Ascending aorta (tissue), 2 donors: ENCODE data around the gene DOCK6. TPM values are rescaled to one million over a fixed set of nuclear protein-coding genes. Genes with fewer than 3 reads are reported as not detected.

ENCODE experiments used
- DNase-seq, 2 donors: peaks; one replicate each; pipeline ENCODE4 v3.0.0-alpha.2; 2019; ENCODE audit warnings: low spot score in 2 of 2
- H3K27ac ChIP-seq, 2 donors: fragments of 200-600 bp; sonication (generic); one replicate each; pipeline ENCODE4 v1.5.1; 2016 to 2017; ENCODE audit warnings: mild to moderate bottlenecking in 1 of 2
- H3K27me3 ChIP-seq: fragments of 200-600 bp; sonication (generic); one replicate; pipeline ENCODE4 v1.5.1; 2017
- H3K36me3 ChIP-seq, 2 donors: fragments of 200-600 bp; sonication (generic); one replicate each; pipeline ENCODE4 v1.5.1; 2016
- H3K4me1 ChIP-seq, 2 donors: fragments of 200-600 bp; sonication (generic); one replicate each; pipeline ENCODE4 v1.5.1; 2016 to 2017; ENCODE audit warnings: mild to moderate bottlenecking in 1 of 2
- H3K4me3 ChIP-seq, 2 donors: fragments of 200-600 bp; sonication (generic); one replicate each; pipeline ENCODE4 v1.5.1; 2016 to 2017; ENCODE audit warnings: mild to moderate bottlenecking in 1 of 2
- H3K9me3 ChIP-seq, 2 donors: fragments of 200-600 bp; sonication (generic); one replicate each; pipeline ENCODE4 v1.5.1; 2016
- CTCF ChIP-seq, 3 experiments: fragments of 200-600 bp in 2 of 3; fragments of 450-650 bp in 1 of 3; sonication (generic) in 2 of 3; IDR thresholded peaks; one replicate each; pipeline ENCODE4 v1.5.1; 2016 to 2019; ENCODE audit warnings: antibody characterized with exemption in 3 of 3, mild to moderate bottlenecking in 1 of 3, moderate library complexity in 1 of 3
- intact Hi-C: fragments of 100-400 bp; cut with DNase I; formaldehyde crosslinking; loops from one replicate; pipeline ENCODE4 v1.15.1; 2023
- total RNA-seq: library from RNA; depleted of rRNA; stranded (reverse); fragments of >200 nt; gene quantifications from one replicate; pipeline ENCODE4 v1.1.0, GENCODE V29; 2016

Gene DOCK6
- total RNA-seq, 1 donor from 2014 or later: 140 TPM

- no peak overlapping the region for H3K4me3 ChIP-seq
- H3K36me3 ChIP-seq: peaks cover 16 to 53% of the 10 kb centered on the region in 2 donors
- no peaks in the 10 kb centered on the region for H3K27me3 ChIP-seq
- no peak for DNase-seq
- no peaks in the 10 kb centered on the region for H3K9me3 ChIP-seq
- H3K4me1 ChIP-seq: peaks cover 0 to 4% of the 10 kb centered on the region in 2 donors
- intact Hi-C loops: no loop called here
- no peak for TF ChIP-seq CTCF (IDR thresholded peaks at IDR 0.05)
- H3K27ac ChIP-seq: no peak overlapping the region
Measured at GRCh38 chr19:11240008-11240444, 22.3 kb downstream of the DOCK6 start.

GRCh38 chr19:11239377-11240000 is 22.8 kb downstream of the DOCK6 start, which contains the start of gene ANGPTL8:
TSS of gene ANGPTL8 (plus strand) at chr19:11239619. CDS start at chr19:11239638, 19 bp downstream.
- no peak within 1 kb of the TSS for H3K27ac ChIP-seq
- no peak for TF ChIP-seq CTCF (IDR thresholded peaks at IDR 0.05)
- H3K4me3 ChIP-seq: no peak within 1 kb of the TSS
- no peak for DNase-seq
- H3K36me3 ChIP-seq: peaks cover 16 to 58% of the 10 kb centered on the region in 2 donors
- intact Hi-C loops: no loop called here
- peaks cover 0 to 4% of the 10 kb centered on the region in 2 donors for H3K4me1 ChIP-seq
- H3K9me3 ChIP-seq: no peaks in the 10 kb centered on the region
- no peaks in the 10 kb centered on the region for H3K27me3 ChIP-seq

GRCh38 chr19:11238781-11239376 is 23.4 kb downstream of the DOCK6 start:
- intact Hi-C loops: no loop called here
- TF ChIP-seq CTCF (IDR thresholded peaks at IDR 0.05): no peak
- no peak overlapping the region for H3K27ac ChIP-seq
- no peaks in the 10 kb centered on the region for H3K9me3 ChIP-seq
- H3K27me3 ChIP-seq: no peaks in the 10 kb centered on the region
- H3K4me1 ChIP-seq: peaks cover 0 to 4% of the 10 kb centered on the region in 2 donors
- no peak for DNase-seq
- H3K36me3 ChIP-seq: peaks cover 19 to 60% of the 10 kb centered on the region in 2 donors
- no peak overlapping the region for H3K4me3 ChIP-seq

- H3K4me1 ChIP-seq: no peaks in the 10 kb centered on the region
- H3K4me3 ChIP-seq: no peak overlapping the region
- H3K36me3 ChIP-seq: peaks cover 19 to 68% of the 10 kb centered on the region in 2 donors
- no peak for TF ChIP-seq CTCF (IDR thresholded peaks at IDR 0.05)
- no peak for DNase-seq
- intact Hi-C loops: no loop called here
- H3K27ac ChIP-seq: no peak overlapping the region
- H3K9me3 ChIP-seq: no peaks in the 10 kb centered on the region
- H3K27me3 ChIP-seq: no peaks in the 10 kb centered on the region
Measured at GRCh38 chr19:11238041-11238440, 24.3 kb downstream of the DOCK6 start.

GRCh38 chr19:11237321-11237720 is 25.0 kb downstream of the DOCK6 start:
- Histone ChIP-seq H3K9me3 (no peaks in the 10 kb centered on the region), H3K4me1 (no peaks in the 10 kb centered on the region), H3K36me3 (peaks cover 20 to 68% of the 10 kb centered on the region in 2 donors), H3K27me3 (no peaks in the 10 kb centered on the region), H3K27ac (no peak overlapping the region), H3K4me3 (no peak overlapping the region)
- intact Hi-C loops: no loop called here
- TF ChIP-seq CTCF (IDR thresholded peaks at IDR 0.05): no peak
- no peak for DNase-seq
